ENCODE results near the gene LSM14B. TPM values are rescaled to one million over a fixed set of nuclear protein-coding genes. Genes with fewer than 3 reads are reported as not detected.

LSM14B gene
- polyA plus RNA-seq (2013, experiment 1 of 2): 32.2 TPM
- polyA plus RNA-seq (2013, experiment 2 of 2): 31.4 TPM

DNA sequence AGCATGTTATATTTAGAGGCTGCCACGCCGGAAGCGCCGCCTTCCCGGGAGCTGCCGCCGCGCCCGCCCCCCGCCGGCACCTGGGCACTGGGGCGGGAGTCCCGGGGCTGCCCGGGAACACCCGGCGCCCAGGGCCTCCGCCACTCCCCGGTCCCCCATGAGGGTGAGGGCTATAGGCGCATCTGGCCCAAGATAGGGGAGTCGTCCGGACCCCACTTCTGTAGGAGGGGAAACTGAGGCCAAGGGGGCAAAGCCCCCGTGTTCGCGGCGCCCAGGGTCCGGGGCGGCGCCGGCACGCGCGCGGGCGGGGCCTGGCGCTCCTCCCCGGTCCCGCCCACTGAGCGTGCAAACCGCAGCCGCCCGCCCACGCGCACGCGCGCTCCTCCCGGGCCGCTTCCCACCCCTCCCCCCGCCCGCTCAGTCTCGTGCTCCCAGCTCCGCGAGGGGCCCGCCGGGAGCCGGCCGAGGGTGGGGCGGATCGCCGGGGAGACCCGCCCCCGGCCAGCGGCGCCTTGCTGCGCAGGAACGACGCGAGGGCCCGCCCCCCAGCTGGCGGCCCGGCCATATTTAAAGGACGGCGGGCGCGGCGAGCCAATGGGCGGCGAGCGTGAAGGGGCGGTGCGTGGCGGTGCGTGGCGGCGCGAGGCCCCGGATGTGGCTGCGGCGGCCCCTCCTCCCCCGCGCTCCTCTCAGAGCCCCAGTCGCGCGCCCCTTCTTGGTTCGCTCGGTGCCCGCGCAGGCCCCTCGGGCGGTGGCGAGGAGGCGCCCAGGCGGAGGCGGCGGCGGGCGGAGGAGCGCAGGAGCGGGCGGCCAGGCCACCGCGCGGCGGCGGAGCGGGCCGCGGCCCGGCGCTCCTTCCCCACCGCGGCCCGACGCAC, at the start of gene LSM14B:
TSS of gene LSM14B (plus strand) at position 700 of the 878 bp plus-strand sequence. CDS start 192 bp downstream, outside the sequence.
- Histone ChIP-seq H2AK5ac (ENCODE audit: low read length, severe bottlenecking) (no peak within 1 kb of the TSS), H3K23ac (ENCODE audit: low read length in 2 of 2) (peak within 1 kb of the TSS in 1 of 2 experiments; percentile 66), H3K79me1 (replicated peaks; ENCODE audit: low read length, poor library complexity, severe bottlenecking) (peaks cover 17% of the 10 kb centered on the region), H4K91ac (ENCODE audit: low read length) (peak within 1 kb of the TSS; percentile 66), H3K27me3 (ENCODE audit: control insufficient read depth in 1 of 2, insufficient read depth in 1 of 2, low read length in 2 of 2) (peaks cover 28 to 31% of the 10 kb centered on the region in 2 experiments), H4K8ac (ENCODE audit: low read length) (peak within 1 kb of the TSS; percentile 80), H3K4ac (ENCODE audit: low read depth in 1 of 2, low read length in 2 of 2) (peak within 1 kb of the TSS; percentile 74 to 83), H2BK5ac (ENCODE audit: low read depth, low read length, poor library complexity, severe bottlenecking) (peak within 1 kb of the TSS; percentile 79), H3K9ac (ENCODE audit: low read length) (peak within 1 kb of the TSS; percentile 94), H3K36me3 (ENCODE audit: control insufficient read depth in 1 of 2, insufficient read depth in 2 of 2, low read depth in 1 of 2, low read length in 2 of 2) (peaks cover 24 to 26% of the 10 kb centered on the region in 2 experiments), H2BK120ac (ENCODE audit: low read depth, low read length) (peak within 1 kb of the TSS; percentile 66), H3K9me3 (ENCODE audit: control insufficient read depth, low read length) (no peaks in the 10 kb centered on the region), H3K4me3 (ENCODE audit: insufficient read depth in 1 of 2, low read depth in 1 of 2, low read length in 2 of 2) (peak within 1 kb of the TSS; percentile 76 to 91), H2BK15ac (ENCODE audit: low read depth, poor library complexity, severe bottlenecking) (peak within 1 kb of the TSS; percentile 99), H3K27ac (ENCODE audit: low read length, poor library complexity, severe bottlenecking) (peak within 1 kb of the TSS; percentile 78), H3K4me1 (ENCODE audit: control insufficient read depth, insufficient read depth, low read depth, low read length) (peaks cover 22% of the 10 kb centered on the region), H3K14ac (ENCODE audit: low read length in 2 of 2) (peak within 1 kb of the TSS in 1 of 2 experiments; percentile 93), H2AFZ (ENCODE audit: low read depth, low read length) (peak within 1 kb of the TSS; percentile 72), H3K4me2 (ENCODE audit: low read length, poor library complexity, severe bottlenecking) (peak within 1 kb of the TSS; percentile 76), H2BK12ac (ENCODE audit: low read length in 2 of 2) (peak within 1 kb of the TSS in 1 of 2 experiments; percentile 15), H3K18ac (ENCODE audit: low read depth in 1 of 2, low read length in 2 of 2) (peak within 1 kb of the TSS; percentile 74 to 93)
- whole genome bisulfite sequencing: under 1% methylated on average over 44 of the region's 124 CpGs
- DNase-seq: peak; percentile 95

DNA sequence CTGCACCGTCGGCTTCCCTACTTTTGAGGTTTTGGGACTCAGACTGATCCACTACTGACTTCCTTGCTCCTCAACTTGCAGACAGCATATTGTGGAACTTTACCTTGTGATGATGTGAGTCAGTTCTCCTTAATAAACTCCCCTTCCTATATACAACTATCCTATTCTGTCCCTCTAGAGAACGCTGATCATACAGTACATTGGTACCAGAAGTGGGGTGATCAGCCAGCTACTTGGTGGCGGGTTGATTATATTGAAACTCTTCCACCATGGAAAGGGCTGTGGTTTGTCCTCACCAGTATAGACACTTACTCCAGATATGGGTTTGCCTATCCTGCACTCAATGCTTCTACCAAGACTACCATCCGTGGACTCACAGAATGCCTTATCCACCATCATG, 49.0 kb upstream of the LSM14B start:
- no peaks in the 10 kb centered on the region for H3K36me3 ChIP-seq (ENCODE audit: control insufficient read depth in 1 of 2, insufficient read depth in 2 of 2, low read depth in 1 of 2, low read length in 2 of 2)
- no peak overlapping the region for H2BK12ac ChIP-seq (ENCODE audit: low read length in 2 of 2)
- H3K4me3 ChIP-seq (ENCODE audit: insufficient read depth in 1 of 2, low read depth in 1 of 2, low read length in 2 of 2): no peak overlapping the region
- no peak overlapping the region for H3K4me2 ChIP-seq (ENCODE audit: low read length, poor library complexity, severe bottlenecking)
- no peak for DNase-seq
- H3K27ac ChIP-seq (ENCODE audit: low read length, poor library complexity, severe bottlenecking): no peak overlapping the region
- H3K9ac ChIP-seq (ENCODE audit: low read length): no peak overlapping the region
- H4K91ac ChIP-seq (ENCODE audit: low read length): no peak overlapping the region
- H4K8ac ChIP-seq (ENCODE audit: low read length): no peak overlapping the region
- no peak overlapping the region for H3K14ac ChIP-seq (ENCODE audit: low read length in 2 of 2)
- no peak overlapping the region for H3K18ac ChIP-seq (ENCODE audit: low read depth in 1 of 2, low read length in 2 of 2)
- no peak overlapping the region for H2BK15ac ChIP-seq (ENCODE audit: low read depth, poor library complexity, severe bottlenecking)
- no peak overlapping the region for H2AFZ ChIP-seq (ENCODE audit: low read depth, low read length)
- H3K9me3 ChIP-seq (ENCODE audit: control insufficient read depth, low read length): peaks cover 29% of the 10 kb centered on the region
- H3K79me1 ChIP-seq (replicated peaks; ENCODE audit: low read length, poor library complexity, severe bottlenecking): no peaks in the 10 kb centered on the region
- H3K4me1 ChIP-seq (ENCODE audit: control insufficient read depth, insufficient read depth, low read depth, low read length): no peaks in the 10 kb centered on the region
- H3K23ac ChIP-seq (ENCODE audit: low read length in 2 of 2): no peak overlapping the region
- no peak overlapping the region for H2AK5ac ChIP-seq (ENCODE audit: low read length, severe bottlenecking)
- H2BK120ac ChIP-seq (ENCODE audit: low read depth, low read length): no peak overlapping the region
- no peak overlapping the region for H3K4ac ChIP-seq (ENCODE audit: low read depth in 1 of 2, low read length in 2 of 2)
- H2BK5ac ChIP-seq (ENCODE audit: low read depth, low read length, poor library complexity, severe bottlenecking): no peak overlapping the region
- H3K27me3 ChIP-seq (ENCODE audit: control insufficient read depth in 1 of 2, insufficient read depth in 1 of 2, low read length in 2 of 2): no peaks in the 10 kb centered on the region
- WGBS: 72% methylated on average over 5 of the region's 5 CpGs

DNA sequence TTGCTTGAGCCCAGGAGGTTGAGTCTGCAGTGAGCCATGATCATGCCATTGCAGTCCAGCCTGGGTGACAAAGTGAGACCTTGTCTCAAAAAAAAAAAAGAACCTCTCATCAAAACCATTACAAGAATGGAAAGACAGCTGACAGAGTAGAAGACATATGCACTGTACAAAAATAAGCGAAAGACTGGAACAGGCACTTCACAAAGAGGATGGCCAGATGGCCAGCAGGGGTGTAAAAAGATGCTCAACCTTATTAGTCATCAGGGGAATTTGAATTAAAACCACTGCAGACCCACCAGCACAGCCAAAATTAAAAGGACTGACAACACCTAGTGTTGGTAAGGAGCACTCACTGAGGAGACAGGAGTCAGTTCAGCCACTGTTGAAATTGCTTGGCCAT, 43.1 kb upstream of the LSM14B start:
- H3K9me3 ChIP-seq (ENCODE audit: control insufficient read depth, low read length): peaks cover 20% of the 10 kb centered on the region
- no peak overlapping the region for H2AFZ ChIP-seq (ENCODE audit: low read depth, low read length)
- no peak overlapping the region for H3K4me3 ChIP-seq (ENCODE audit: insufficient read depth in 1 of 2, low read depth in 1 of 2, low read length in 2 of 2)
- H4K91ac ChIP-seq (ENCODE audit: low read length): no peak overlapping the region
- no peak overlapping the region for H3K27ac ChIP-seq (ENCODE audit: low read length, poor library complexity, severe bottlenecking)
- H3K4ac ChIP-seq (ENCODE audit: low read depth in 1 of 2, low read length in 2 of 2): no peak overlapping the region
- H2BK5ac ChIP-seq (ENCODE audit: low read depth, low read length, poor library complexity, severe bottlenecking): no peak overlapping the region
- no peak overlapping the region for H2BK120ac ChIP-seq (ENCODE audit: low read depth, low read length)
- no peaks in the 10 kb centered on the region for H3K36me3 ChIP-seq (ENCODE audit: control insufficient read depth in 1 of 2, insufficient read depth in 2 of 2, low read depth in 1 of 2, low read length in 2 of 2)
- no peak overlapping the region for H2AK5ac ChIP-seq (ENCODE audit: low read length, severe bottlenecking)
- no peak overlapping the region for H3K4me2 ChIP-seq (ENCODE audit: low read length, poor library complexity, severe bottlenecking)
- H3K18ac ChIP-seq (ENCODE audit: low read depth in 1 of 2, low read length in 2 of 2): no peak overlapping the region
- peaks cover 0 to 6% of the 10 kb centered on the region in 2 experiments for H3K27me3 ChIP-seq (ENCODE audit: control insufficient read depth in 1 of 2, insufficient read depth in 1 of 2, low read length in 2 of 2)
- no peak overlapping the region for H3K14ac ChIP-seq (ENCODE audit: low read length in 2 of 2)
- no peak overlapping the region for H2BK15ac ChIP-seq (ENCODE audit: low read depth, poor library complexity, severe bottlenecking)
- no peaks in the 10 kb centered on the region for H3K79me1 ChIP-seq (replicated peaks; ENCODE audit: low read length, poor library complexity, severe bottlenecking)
- no peak for DNase-seq
- H2BK12ac ChIP-seq (ENCODE audit: low read length in 2 of 2): no peak overlapping the region
- H3K23ac ChIP-seq (ENCODE audit: low read length in 2 of 2): no peak overlapping the region
- no peak overlapping the region for H3K9ac ChIP-seq (ENCODE audit: low read length)
- no peaks in the 10 kb centered on the region for H3K4me1 ChIP-seq (ENCODE audit: control insufficient read depth, insufficient read depth, low read depth, low read length)
- 86% methylated on average over 1 of the region's 1 CpG for WGBS
- H4K8ac ChIP-seq (ENCODE audit: low read length): no peak overlapping the region

DNA sequence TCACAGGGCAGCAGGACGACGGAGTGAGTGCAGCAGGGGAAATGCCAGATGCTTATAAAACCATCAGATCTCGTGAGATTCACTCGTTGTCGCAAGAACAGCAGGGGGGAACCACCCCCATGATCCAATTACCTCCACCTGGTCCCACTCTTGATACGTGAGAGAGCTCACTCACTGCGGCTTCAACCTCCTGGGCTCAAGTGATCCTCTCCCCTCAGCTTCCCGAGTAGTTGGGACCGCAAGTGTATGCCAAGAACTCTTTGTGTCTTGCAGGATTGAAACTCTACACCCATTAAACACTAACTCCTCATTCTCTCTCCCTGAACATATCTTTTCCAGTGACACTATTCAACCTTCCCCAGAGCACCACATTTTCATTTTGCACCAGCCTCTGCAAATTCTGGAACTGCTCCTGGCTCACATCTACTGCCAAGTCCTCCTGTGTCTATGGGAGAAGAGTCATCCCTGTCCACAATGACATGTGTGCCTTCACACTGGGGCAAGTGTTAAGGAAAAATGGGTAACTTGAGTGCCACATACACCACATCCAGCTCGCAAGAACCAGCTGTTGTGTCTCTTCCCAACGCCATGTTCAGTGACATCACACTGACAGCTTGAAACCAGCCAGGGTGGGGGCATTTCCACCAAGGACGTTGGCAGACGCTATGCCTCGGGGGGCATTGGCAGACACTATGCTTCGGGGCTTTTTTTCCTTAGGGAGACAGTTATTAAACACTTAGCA, 41.9 kb upstream of the LSM14B start:
- H4K8ac ChIP-seq (ENCODE audit: low read length): no peak overlapping the region
- H3K9me3 ChIP-seq (ENCODE audit: control insufficient read depth, low read length): peaks cover 14% of the 10 kb centered on the region
- H3K14ac ChIP-seq (ENCODE audit: low read length in 2 of 2): no peak overlapping the region
- no peak overlapping the region for H3K18ac ChIP-seq (ENCODE audit: low read depth in 1 of 2, low read length in 2 of 2)
- H3K79me1 ChIP-seq (replicated peaks; ENCODE audit: low read length, poor library complexity, severe bottlenecking): no peaks in the 10 kb centered on the region
- no peaks in the 10 kb centered on the region for H3K36me3 ChIP-seq (ENCODE audit: control insufficient read depth in 1 of 2, insufficient read depth in 2 of 2, low read depth in 1 of 2, low read length in 2 of 2)
- no peak overlapping the region for H2BK120ac ChIP-seq (ENCODE audit: low read depth, low read length)
- no peak overlapping the region for H2AFZ ChIP-seq (ENCODE audit: low read depth, low read length)
- DNase-seq: no peak
- no peak overlapping the region for H3K9ac ChIP-seq (ENCODE audit: low read length)
- H3K23ac ChIP-seq (ENCODE audit: low read length in 2 of 2): no peak overlapping the region
- H3K4me3 ChIP-seq (ENCODE audit: insufficient read depth in 1 of 2, low read depth in 1 of 2, low read length in 2 of 2): no peak overlapping the region
- no peak overlapping the region for H2BK5ac ChIP-seq (ENCODE audit: low read depth, low read length, poor library complexity, severe bottlenecking)
- WGBS: 74% methylated on average over 15 of the region's 15 CpGs
- no peaks in the 10 kb centered on the region for H3K4me1 ChIP-seq (ENCODE audit: control insufficient read depth, insufficient read depth, low read depth, low read length)
- H3K4me2 ChIP-seq (ENCODE audit: low read length, poor library complexity, severe bottlenecking): no peak overlapping the region
- H4K91ac ChIP-seq (ENCODE audit: low read length): no peak overlapping the region
- H2BK12ac ChIP-seq (ENCODE audit: low read length in 2 of 2): no peak overlapping the region
- H3K27me3 ChIP-seq (ENCODE audit: control insufficient read depth in 1 of 2, insufficient read depth in 1 of 2, low read length in 2 of 2): peaks cover 0 to 6% of the 10 kb centered on the region in 2 experiments
- no peak overlapping the region for H2BK15ac ChIP-seq (ENCODE audit: low read depth, poor library complexity, severe bottlenecking)
- no peak overlapping the region for H3K4ac ChIP-seq (ENCODE audit: low read depth in 1 of 2, low read length in 2 of 2)
- H3K27ac ChIP-seq (ENCODE audit: low read length, poor library complexity, severe bottlenecking): no peak overlapping the region
- no peak overlapping the region for H2AK5ac ChIP-seq (ENCODE audit: low read length, severe bottlenecking)
